ENCODE measurements around the gene KCNAB1. TPM values are rescaled to one million over a fixed set of nuclear protein-coding genes. Genes with fewer than 3 reads are reported as not detected.

Gene KCNAB1
- total and polyA plus RNA-seq, 2 of the 8 experiments (the other 6 are each of a cell fraction or from before 2014, with no cell fraction given): 0.51 to 2.3 TPM

GRCh38 chr3:156516284-156516683 lies 395.9 kb downstream of the KCNAB1 start:
- CTCF ChIA-PET (ENCODE audit: partially characterized antibody): interaction anchor here (0.9 to 4.0 kb wide), 10 partner anchors 9 to 506 kb away, joined by 3 to 21 read pairs (median 4); no protein-coding TSS in a partner anchor
- FAIRE-seq (no peak), DNase-seq (ENCODE audit: low read depth in 1 of 2, low spot score in 2 of 2) (no peak)
- H3K23ac ChIP-seq (ENCODE audit: insufficient read length): no peak overlapping the region
- H3K56ac ChIP-seq (replicated peaks; ENCODE audit: insufficient read length, low read depth, low read length): no peak overlapping the region
- no peak overlapping the region for H4K5ac ChIP-seq (ENCODE audit: insufficient read length, low read depth, low read length)
- H3K14ac ChIP-seq (ENCODE audit: insufficient read length): no peak overlapping the region
- H3K27ac ChIP-seq (ENCODE audit: low read depth, low read length): no peak overlapping the region
- no peaks in the 10 kb centered on the region; the same call in 1 of the 2 replicates for H3K79me1 ChIP-seq (ENCODE audit: low read depth, low read length)
- no peak overlapping the region for H2BK12ac ChIP-seq (ENCODE audit: low read depth, low read length)
- H3K27me3 ChIP-seq (replicated peaks in 1 of 4; ENCODE audit: control insufficient read depth in 3 of 4, extremely low read depth in 1 of 4, insufficient read depth in 3 of 4, low read length in 3 of 4): no peaks in the 10 kb centered on the region
- H4K91ac ChIP-seq (replicated peaks; ENCODE audit: insufficient read length, low read length): no peak overlapping the region
- no peak overlapping the region for H2AFZ ChIP-seq (ENCODE audit: low read length)
- H3K9me3 ChIP-seq (ENCODE audit: insufficient read depth in 2 of 2, low read depth in 1 of 2, low read length in 1 of 2): no peaks in the 10 kb centered on the region
- H4K20me1 ChIP-seq (replicated peaks in 1 of 2; ENCODE audit: control insufficient read depth in 1 of 2, insufficient read depth in 2 of 2, low read length in 2 of 2): no peaks in the 10 kb centered on the region
- no peaks in the 10 kb centered on the region for H3K23me2 ChIP-seq (ENCODE audit: low read depth, low read length)
- H2AK5ac ChIP-seq (ENCODE audit: low read depth, low read length): no peak overlapping the region
- H3K4ac ChIP-seq (replicated peaks; ENCODE audit: insufficient read length, low read depth, low read length): no peak overlapping the region
- no peak overlapping the region; a peak in 1 of 4 replicates for H3K4me2 ChIP-seq (ENCODE audit: insufficient read depth in 1 of 2, low read depth in 2 of 2, low read length in 2 of 2)
- H3K9ac ChIP-seq (replicated peaks in 1 of 4; ENCODE audit: extremely low read depth in 1 of 4, low read depth in 3 of 4, low read length in 3 of 4): no peak overlapping the region
- no peak overlapping the region for H3K4me3 ChIP-seq (ENCODE audit: extremely low read depth in 1 of 4, insufficient read depth in 2 of 4, low read depth in 3 of 4, low read length in 4 of 4)
- H2BK5ac ChIP-seq (ENCODE audit: low read depth, low read length): no peak overlapping the region
- H4K8ac ChIP-seq (ENCODE audit: extremely low read depth, insufficient read depth, low read length): no peak overlapping the region
- H3K79me2 ChIP-seq (ENCODE audit: control insufficient read depth in 1 of 2, insufficient read depth in 2 of 2, low read length in 2 of 2): no peaks in the 10 kb centered on the region
- no peak overlapping the region for H2BK15ac ChIP-seq (ENCODE audit: low read length)
- no peaks in the 10 kb centered on the region for H3K36me3 ChIP-seq (ENCODE audit: control insufficient read depth in 2 of 4, insufficient read depth in 4 of 4, low read length in 3 of 4)
- POLR2A ChIA-PET (ENCODE audit: partially characterized antibody): no interaction called here
- H3K4me1 ChIP-seq (replicated peaks in 1 of 4; ENCODE audit: control insufficient read depth in 3 of 4, insufficient read depth in 4 of 4, low read length in 3 of 4): peaks cover 0 to 3% (median 0%) of the 10 kb centered on the region in 4 experiments; a peak in 1 of 7 replicates
- H2BK20ac ChIP-seq (ENCODE audit: low read length): no peak overlapping the region
- H2BK120ac ChIP-seq (replicated peaks; ENCODE audit: low read depth, low read length): no peak overlapping the region
- TF ChIP-seq TEAD4 (IDR thresholded peaks at IDR 0.05; ENCODE audit: low read depth, low read length) (no peak), YY1 (IDR thresholded peaks at IDR 0.05; ENCODE audit: low read depth, low read length) (no peak), SP1 (IDR thresholded peaks at IDR 0.05; ENCODE audit: low read depth, low read length) (no peak), PHF8 (conservative IDR thresholded peaks at IDR 0.05; ENCODE audit: low read depth, low read length) (no peak), GTF2F1 (IDR thresholded peaks at IDR 0.05; ENCODE audit: borderline replicate concordance, low read depth, low read length) (no peak), SP4 (IDR thresholded peaks at IDR 0.05; ENCODE audit: low read length) (no peak), CREB1 (IDR thresholded peaks at IDR 0.05) (no peak), FOSL1 (IDR thresholded peaks at IDR 0.05; ENCODE audit: insufficient read depth, low read depth, low read length) (no peak)
- WGBS, 2 experiments (ENCODE audit: extremely low coverage in 1 of 2, insufficient coverage in 1 of 2, insufficient read length in 1 of 2, insufficient replicate concordance in 2 of 2, low coverage in 1 of 2, low lambda C conversion rate in 2 of 2, missing lambda C conversion rate in 1 of 2): 87% methylated on average over 3 of the region's 3 CpGs; no CpG with 5 or more reads in 1 of the 2 experiments
- no peak overlapping the region for H3K18ac ChIP-seq (ENCODE audit: extremely low read depth, low read length)

Data from H1 (cell line).